B cell (primary cell): ENCODE data around the gene TPSB2. TPM values are rescaled to one million over a fixed set of nuclear protein-coding genes. Genes with fewer than 3 reads are reported as not detected.

ENCODE experiments used
- ATAC-seq: fragments of 200-7000 bp; cut with Tn5 transposase; one replicate; pipeline ENCODE4 v1.10.0; 2021; ENCODE audit warnings: low read depth, mild to moderate bottlenecking, moderate number of reproducible peaks, moderate library complexity
- CTCF ChIA-PET: fragments of 350-600 bp; sonication (Branson Sonifier 250); formaldehyde crosslinking; loops from one replicate; lab custom pipeline; 2021; ENCODE audit warnings: antibody characterized with exemption, inconsistent platforms; lab: Charles Lee
- POLR2A ChIA-PET: fragments of 350-600 bp; sonication (Branson Sonifier 250); formaldehyde crosslinking; loops from one replicate; lab custom pipeline; 2021; ENCODE audit warnings: antibody characterized with exemption; lab: Charles Lee
- DNase-seq: peaks from one replicate; pipeline ENCODE4 v3.0.0; 2013
- H2AFZ ChIP-seq: 2 replicates; pipeline ENCODE4 v1.6.1; 2012; ENCODE audit warnings: mild to moderate bottlenecking, low read depth, low read length; ENCODE audit not compliant: insufficient read depth, poor library complexity, severe bottlenecking
- H3K27ac ChIP-seq, 2 donors: 1 replicate in 1 of 2; 2 replicates in 1 of 2; pipeline ENCODE4 v1.5.1; 2012 to 2013; ENCODE audit warnings: low read length in 2 of 2, mild to moderate bottlenecking in 2 of 2, moderate library complexity in 1 of 2
- H3K27me3 ChIP-seq, 4 experiments: fragments of 200-600 bp in 1 of 4; sonication (generic) in 1 of 4; replicated peaks in 1 of 4; 1 replicate in 2 of 4; 2 replicates in 2 of 4; pipeline versions ENCODE4 v1.6.1 to v1.7.0; 2013 to 2016; ENCODE audit warnings: low read length in 3 of 4, mild to moderate bottlenecking in 2 of 4, mixed read lengths in 1 of 4, moderate library complexity in 1 of 4; ENCODE audit not compliant: insufficient read depth in 4 of 4, control insufficient read depth in 3 of 4; ENCODE audit errors: control extremely low read depth in 1 of 4
- H3K36me3 ChIP-seq, 2 experiments: replicated peaks in 1 of 2; 1 replicate in 1 of 2; 2 replicates in 1 of 2; pipeline versions ENCODE4 v1.6.1 to v1.7.1; 2013; ENCODE audit warnings: low read length in 1 of 2; ENCODE audit not compliant: insufficient read depth in 2 of 2, control insufficient read depth in 1 of 2; ENCODE audit errors: control extremely low read depth in 1 of 2, extremely low read depth in 1 of 2
- H3K4me1 ChIP-seq, 2 donors: fragments of 200-600 bp in 1 of 2; sonication (generic) in 1 of 2; 1 replicate in 1 of 2; 2 replicates in 1 of 2; pipeline versions ENCODE4 v1.5.1 to v1.6.1; 2013 to 2017; ENCODE audit warnings: low read length in 2 of 2; ENCODE audit not compliant: control insufficient read depth in 2 of 2, insufficient read depth in 2 of 2
- H3K4me2 ChIP-seq: replicated peaks from 2 replicates; pipeline ENCODE3; 2012; ENCODE audit warnings: mild to moderate bottlenecking, low read depth, low read length; ENCODE audit not compliant: poor library complexity, severe bottlenecking
- H3K4me3 ChIP-seq, 5 experiments: fragments of 200-600 bp in 1 of 5; sonication (generic) in 1 of 5; 1 replicate in 3 of 5; 2 replicates in 2 of 5; pipeline versions ENCODE4 v1.5.1 to v1.7.0; 2011 to 2016; ENCODE audit warnings: low read length in 4 of 5, mild to moderate bottlenecking in 4 of 5, low read depth in 2 of 5, control low read depth in 1 of 5, moderate library complexity in 1 of 5; ENCODE audit not compliant: insufficient read depth in 1 of 5; ENCODE audit errors: control extremely low read depth in 1 of 5, extremely low read depth in 1 of 5
- H3K79me2 ChIP-seq: fragments of 200-600 bp; sonication (generic); one replicate; pipeline ENCODE4 v1.6.0; 2016; ENCODE audit warnings: low read length; ENCODE audit not compliant: control insufficient read depth, insufficient read depth
- H3K9ac ChIP-seq: fragments of 200-600 bp; sonication (generic); 2 replicates; pipeline ENCODE4 v1.6.1; 2017; ENCODE audit warnings: mild to moderate bottlenecking, low read length, moderate library complexity
- H3K9me3 ChIP-seq, 3 donors: one replicate each; pipeline versions ENCODE4 v1.6.1 to v1.7.1; 2013; ENCODE audit warnings: low read length in 2 of 3; ENCODE audit not compliant: control insufficient read depth in 2 of 3, insufficient read depth in 1 of 3; ENCODE audit errors: control extremely low read depth in 1 of 3
- H4K20me1 ChIP-seq: 2 replicates; pipeline ENCODE4 v1.6.0; 2012; ENCODE audit warnings: mild to moderate bottlenecking, low read length; ENCODE audit not compliant: insufficient read depth, control insufficient read depth, poor library complexity, severe bottlenecking
- H3K27ac Mint-ChIP-seq: one replicate; pipeline ENCODE4 v1.8.0; 2021; ENCODE audit warnings: mixed read lengths
- H3K27me3 Mint-ChIP-seq: one replicate; pipeline ENCODE4 v1.8.0; 2021; ENCODE audit warnings: mixed read lengths
- H3K4me1 Mint-ChIP-seq: one replicate; pipeline ENCODE4 v1.8.0; 2021; ENCODE audit warnings: mixed read lengths
- H3K4me3 Mint-ChIP-seq: one replicate; pipeline ENCODE4 v1.8.0; 2021; ENCODE audit warnings: mixed read lengths
- H3K9me3 Mint-ChIP-seq: one replicate; pipeline ENCODE4 v1.8.0; 2022; ENCODE audit warnings: mixed read lengths; ENCODE audit not compliant: insufficient read depth
- CTCF ChIP-seq: fragments of 200-600 bp; IDR thresholded peaks from one replicate; pipeline ENCODE4 v1.8.0; 2022; ENCODE audit warnings: antibody characterized with exemption, mild to moderate bottlenecking
- EZH2 ChIP-seq: IDR thresholded peaks from 2 replicates; pipeline ENCODE4 v1.6.1; 2012; ENCODE audit warnings: borderline replicate concordance, low read depth, mild to moderate bottlenecking, moderate library complexity, low read length; ENCODE audit not compliant: insufficient read depth, poor library complexity, severe bottlenecking
- WGBS: methylation state at CpG from one replicate; pipeline ENCODE4 v1.1.5; 2013; ENCODE audit warnings: missing lambda C conversion rate; ENCODE audit not compliant: insufficient coverage; 5-methylcytosine and 5-hydroxymethylcytosine counted together
- intact Hi-C: fragments of 100-400 bp; cut with micrococcal nuclease; formaldehyde crosslinking; loops from one replicate; pipeline ENCODE4 v1.10.0; 2022
- polyA plus RNA-seq: library from polyadenylated mRNA; depleted of rRNA; stranded (reverse); fragments of >200 nt; gene quantifications from 2 replicates; pipeline ENCODE4 v1.2.3, GENCODE V29; 2012
- total RNA-seq, 2 donors: library from RNA; stranded (reverse); fragments of 120-200 nt in 1 of 2; gene quantifications; 1 replicate in 1 of 2; 2 replicates in 1 of 2; pipeline versions ENCODE4 v1.2.3 to v1.2.4, GENCODE V29; 2013 to 2022

Gene TPSB2
- total and polyA plus RNA-seq, 2 donors (not counting 1 experiment from before 2014, with no cell fraction given) = not detected

- WGBS = 82% methylated on average over 24 of the region's 25 CpGs
- Histone ChIP-seq H2AFZ (no peak overlapping the region), H4K20me1 (no peaks in the 10 kb centered on the region), H3K79me2 (no peaks in the 10 kb centered on the region), H3K9ac (no peak overlapping the region), H3K4me1 (no peaks in the 10 kb centered on the region), H3K27ac (no peak overlapping the region), H3K27me3 (no peaks in the 10 kb centered on the region), H3K4me3 (no peak overlapping the region), H3K4me2 (no peak overlapping the region), H3K36me3 (no peaks in the 10 kb centered on the region), H3K9me3 (no peaks in the 10 kb centered on the region)
- no peaks in the 10 kb centered on the region for H3K9me3 Mint-ChIP-seq
- TF ChIP-seq CTCF (no peak), EZH2 (no peak)
- DNase-seq (no peak), ATAC-seq (no peak)
- ChIA-PET CTCF (no interaction called here), POLR2A (no interaction called here)
- H3K27me3 Mint-ChIP-seq = no peaks in the 10 kb centered on the region
- no peaks in the 10 kb centered on the region for H3K4me1 Mint-ChIP-seq
- H3K27ac Mint-ChIP-seq = no peak overlapping the region
- no peak overlapping the region for H3K4me3 Mint-ChIP-seq
- intact Hi-C loops = no loop called here
Measured at GRCh38 chr16:1222553-1223354, 7.2 kb downstream of the TPSB2 start.
